Stomach smooth muscle (tissue), 2 donors: Measurements from ENCODE around the gene PRKCH.
A peak's percentile ranks its signal among the peaks of the same experiment; 100 is the strongest.
"Not testable (repeated sequence)": the region's sequence is repeated elsewhere in the genome, so short reads cannot be mapped to it uniquely, and the experiment has no call there.

Experiments
- H3K27ac ChIP-seq: one replicate; pipeline ENCODE4 v1.7.0; 2013; ENCODE audit warnings: mild to moderate bottlenecking, low read length, inconsistent platforms
- H3K27me3 ChIP-seq, 2 donors: one replicate each; pipeline ENCODE4 v1.7.0; 2013; ENCODE audit warnings: low read length in 2 of 2; ENCODE audit not compliant: insufficient read depth in 2 of 2, control insufficient read depth in 1 of 2
- H3K36me3 ChIP-seq, 2 donors: one replicate each; pipeline ENCODE4 v1.7.0; 2013; ENCODE audit warnings: low read length in 2 of 2; ENCODE audit not compliant: control insufficient read depth in 2 of 2, insufficient read depth in 2 of 2
- H3K4me1 ChIP-seq: one replicate; pipeline ENCODE4 v1.7.0; 2013; ENCODE audit warnings: low read length; ENCODE audit not compliant: control insufficient read depth, insufficient read depth
- H3K4me3 ChIP-seq, 2 donors: one replicate each; pipeline ENCODE4 v1.7.0; 2013; ENCODE audit warnings: low read length in 2 of 2
- H3K9ac ChIP-seq, 2 donors: one replicate each; pipeline ENCODE4 v1.7.0; 2013; ENCODE audit warnings: low read length in 2 of 2, mild to moderate bottlenecking in 1 of 2
- H3K9me3 ChIP-seq, 2 donors: one replicate each; pipeline ENCODE4 v1.7.0; 2013; ENCODE audit warnings: low read length in 2 of 2; ENCODE audit not compliant: control insufficient read depth in 2 of 2
- donor health status: healthy.
- donor health status: Pancreatic carcinoma.

The PRKCH gene

GRCh38 chr14:61462566-61463193 lies 141.3 kb downstream of the PRKCH start:
- Histone ChIP-seq H3K36me3 (no peaks in the 10 kb centered on the region), H3K27ac (no peak overlapping the region), H3K4me1 (no peaks in the 10 kb centered on the region), H3K27me3 (no peaks in the 10 kb centered on the region), H3K9me3 (no peaks in the 10 kb centered on the region), H3K9ac (no peak overlapping the region), H3K4me3 (no peak overlapping the region)

- no peak overlapping the region for H3K4me3 ChIP-seq
- H3K9ac ChIP-seq = no peak overlapping the region
- no peaks in the 10 kb centered on the region for H3K9me3 ChIP-seq
- H3K4me1 ChIP-seq = no peaks in the 10 kb centered on the region
- H3K27me3 ChIP-seq = no peaks in the 10 kb centered on the region
- H3K27ac ChIP-seq = no peak overlapping the region
- H3K36me3 ChIP-seq = no peaks in the 10 kb centered on the region
Measured at GRCh38 chr14:61463664-61464285, 142.4 kb downstream of the PRKCH start.

- not testable (repeated sequence) for H3K36me3 ChIP-seq, H3K9ac ChIP-seq, H3K27me3 ChIP-seq, H3K27ac ChIP-seq, H3K4me3 ChIP-seq, H3K4me1 ChIP-seq, H3K9me3 ChIP-seq
Measured at GRCh38 chr14:61464539-61465320, 143.4 kb downstream of the PRKCH start.

- Histone ChIP-seq H3K4me3 (no peak overlapping the region), H3K9me3 (no peaks in the 10 kb centered on the region), H3K36me3 (no peaks in the 10 kb centered on the region), H3K27me3 (peaks cover 0 to 3% of the 10 kb centered on the region in 2 donors), H3K4me1 (peaks cover 14% of the 10 kb centered on the region), H3K27ac (no peak overlapping the region), H3K9ac (no peak overlapping the region)
Measured at GRCh38 chr14:61466249-61466904, 145.0 kb downstream of the PRKCH start.

GRCh38 chr14:61466905-61467280 lies 145.5 kb downstream of the PRKCH start:
- no peak overlapping the region for H3K4me3 ChIP-seq
- H3K4me1 ChIP-seq = peaks cover 19% of the 10 kb centered on the region
- H3K27me3 ChIP-seq = peaks cover 0 to 3% of the 10 kb centered on the region in 2 donors
- H3K9ac ChIP-seq = no peak overlapping the region
- no peaks in the 10 kb centered on the region for H3K9me3 ChIP-seq
- no peaks in the 10 kb centered on the region for H3K36me3 ChIP-seq
- H3K27ac ChIP-seq = no peak overlapping the region

GRCh38 chr14:61467296-61467695 lies 145.9 kb downstream of the PRKCH start:
- Histone ChIP-seq H3K27me3 (peaks cover 0 to 3% of the 10 kb centered on the region in 2 donors), H3K9me3 (no peaks in the 10 kb centered on the region), H3K4me3 (no peak overlapping the region), H3K9ac (no peak overlapping the region), H3K36me3 (no peaks in the 10 kb centered on the region), H3K27ac (no peak overlapping the region), H3K4me1 (peaks cover 21% of the 10 kb centered on the region)

- peaks cover 24% of the 10 kb centered on the region for H3K4me1 ChIP-seq
- H3K9me3 ChIP-seq = no peaks in the 10 kb centered on the region
- H3K27ac ChIP-seq = no peak overlapping the region
- no peak overlapping the region for H3K9ac ChIP-seq
- no peaks in the 10 kb centered on the region for H3K36me3 ChIP-seq
- H3K27me3 ChIP-seq = peaks cover 0 to 3% of the 10 kb centered on the region in 2 donors
- H3K4me3 ChIP-seq = no peak overlapping the region
Measured at GRCh38 chr14:61468063-61468825, 146.9 kb downstream of the PRKCH start.

GRCh38 chr14:61469781-61470180 lies 148.4 kb downstream of the PRKCH start:
- H3K36me3 ChIP-seq = no peaks in the 10 kb centered on the region
- peak overlapping the region in 1 of 2 donors; percentile 36 for H3K9ac ChIP-seq
- peak overlapping the region; percentile 6 to 62 for H3K4me3 ChIP-seq
- no peak overlapping the region for H3K27ac ChIP-seq
- peaks cover 24% of the 10 kb centered on the region for H3K4me1 ChIP-seq
- H3K27me3 ChIP-seq = peaks cover 0 to 3% of the 10 kb centered on the region in 2 donors
- H3K9me3 ChIP-seq = no peaks in the 10 kb centered on the region

GRCh38 chr14:61470261-61470960 lies 149.0 kb downstream of the PRKCH start:
- Histone ChIP-seq H3K36me3 (no peaks in the 10 kb centered on the region), H3K9ac (peak overlapping the region; percentile 33 to 36), H3K9me3 (no peaks in the 10 kb centered on the region), H3K27ac (no peak overlapping the region), H3K27me3 (peaks cover 0 to 3% of the 10 kb centered on the region in 2 donors), H3K4me1 (peaks cover 24% of the 10 kb centered on the region), H3K4me3 (peak overlapping the region; percentile 6 to 62)

- peaks cover 24% of the 10 kb centered on the region for H3K4me1 ChIP-seq
- no peak overlapping the region for H3K27ac ChIP-seq
- peaks cover 0 to 3% of the 10 kb centered on the region in 2 donors for H3K27me3 ChIP-seq
- H3K36me3 ChIP-seq = no peaks in the 10 kb centered on the region
- no peak overlapping the region for H3K9ac ChIP-seq
- H3K4me3 ChIP-seq = peak overlapping the region in 1 of 2 donors; percentile 62
- H3K9me3 ChIP-seq = no peaks in the 10 kb centered on the region
Measured at GRCh38 chr14:61470961-61471293, 149.5 kb downstream of the PRKCH start.
